Neural cell (in vitro differentiated cells): Measurements from ENCODE around the gene LARP1. TPM values are rescaled to one million over a fixed set of nuclear protein-coding genes. Genes with fewer than 3 reads are reported as not detected.
"Not testable (repeated sequence)": the region's sequence is repeated elsewhere in the genome, so short reads cannot be mapped to it uniquely, and the experiment has no call there.

ENCODE experiments used
- H2AFZ ChIP-seq: fragments of 200-600, 300-800 bp; sonication (generic), shearing (Covaris generic); 2 replicates; pipeline ENCODE4 v1.6.0; 2014; ENCODE audit warnings: low read depth, mild to moderate bottlenecking, antibody characterized with exemption, low read length, moderate library complexity
- H3F3A ChIP-seq: fragments of 200-600 bp; shearing (Covaris generic); 2 replicates; pipeline ENCODE4 v1.6.1; 2016; ENCODE audit warnings: mild to moderate bottlenecking, moderate library complexity, mixed read lengths, antibody characterized with exemption, low read length; ENCODE audit not compliant: insufficient read depth, poor library complexity, severe bottlenecking
- H3K27ac ChIP-seq: fragments of 200-600, 300-800 bp; sonication (generic), shearing (Covaris generic); 2 replicates; pipeline ENCODE4 v1.5.1; 2014; ENCODE audit warnings: mild to moderate bottlenecking, low read length, moderate library complexity
- H3K27me3 ChIP-seq: fragments of 300-800, 200-600 bp; sonication (generic), shearing (Covaris generic); 2 replicates; pipeline ENCODE4 v1.6.0; 2014; ENCODE audit warnings: mild to moderate bottlenecking, low read depth, low read length, moderate library complexity; ENCODE audit not compliant: insufficient read depth
- H3K36me3 ChIP-seq: fragments of 300-800, 200-600 bp; sonication (generic), shearing (Covaris generic); 2 replicates; pipeline ENCODE4 v1.5.1; 2014; ENCODE audit warnings: mild to moderate bottlenecking, antibody characterized with exemption, low read length, moderate library complexity; ENCODE audit not compliant: insufficient read depth
- H3K4me2 ChIP-seq: fragments of 300-800, 200-600 bp; sonication (generic), shearing (Covaris generic); 2 replicates; pipeline ENCODE4 v1.6.0; 2014; ENCODE audit warnings: mild to moderate bottlenecking, low read length
- H3K4me3 ChIP-seq: fragments of 300-800, 200-600 bp; sonication (generic), shearing (Covaris generic); 2 replicates; pipeline ENCODE4 v1.5.1; 2014; ENCODE audit warnings: mild to moderate bottlenecking, low read length, moderate library complexity
- H3K79me2 ChIP-seq: fragments of 200-600 bp; shearing (Covaris generic); replicated peaks from 2 replicates; pipeline ENCODE4 v1.6.0; 2014; ENCODE audit warnings: mild to moderate bottlenecking, low read length, moderate library complexity; ENCODE audit not compliant: insufficient read depth
- H3K9ac ChIP-seq: fragments of 300-800, 200-600 bp; sonication (generic), shearing (Covaris generic); 2 replicates; pipeline ENCODE4 v1.6.1; 2016; ENCODE audit warnings: mild to moderate bottlenecking, low read length, mixed read lengths
- H3K9me2 ChIP-seq: fragments of 200-600 bp; shearing (Covaris generic); 2 replicates; pipeline ENCODE4 v1.6.1; 2016; ENCODE audit warnings: mild to moderate bottlenecking, low read length, mixed read lengths; ENCODE audit not compliant: insufficient read depth
- H3K9me3 ChIP-seq: fragments of 200-600, 300-800 bp; sonication (generic), shearing (Covaris generic); 2 replicates; pipeline ENCODE4 v1.6.1; 2016; ENCODE audit warnings: mild to moderate bottlenecking, mixed run types, low read length, moderate library complexity, mixed read lengths
- H4K20me1 ChIP-seq: fragments of 200-600 bp; shearing (Covaris generic); 2 replicates; pipeline ENCODE4 v1.6.1; 2016; ENCODE audit warnings: mild to moderate bottlenecking, mixed run types; ENCODE audit not compliant: insufficient read depth
- EP300 ChIP-seq: fragments of 450-650 bp; conservative IDR thresholded peaks from 2 replicates; pipeline ENCODE4 v1.6.1; 2014; ENCODE audit warnings: antibody characterized with exemption, mild to moderate bottlenecking, moderate library complexity; ENCODE audit not compliant: poor library complexity, severe bottlenecking
- EZH2 ChIP-seq: fragments of 200-600, 300-800 bp; shearing (Covaris generic), sonication (generic); IDR thresholded peaks from 2 replicates; pipeline ENCODE4 v1.6.1; 2014; ENCODE audit warnings: antibody characterized with exemption, low read length, borderline replicate concordance, mild to moderate bottlenecking; ENCODE audit not compliant: insufficient read depth, poor library complexity, severe bottlenecking
- MXI1 ChIP-seq: fragments of 450-650 bp; conservative IDR thresholded peaks from 2 replicates; pipeline ENCODE4 v1.6.1; 2014; ENCODE audit warnings: antibody characterized with exemption, mild to moderate bottlenecking; ENCODE audit not compliant: poor library complexity, severe bottlenecking
- POLR2AphosphoS5 ChIP-seq: IDR thresholded peaks from 2 replicates; pipeline ENCODE4 v1.6.1; 2012
- RAD21 ChIP-seq: fragments of 450-650 bp; conservative IDR thresholded peaks from 2 replicates; pipeline ENCODE4 v1.6.1; 2014; ENCODE audit warnings: antibody characterized with exemption, mild to moderate bottlenecking, moderate library complexity
- REST ChIP-seq: IDR thresholded peaks from 2 replicates; pipeline ENCODE4 v1.6.1; 2012; ENCODE audit warnings: borderline replicate concordance
- SMC3 ChIP-seq: fragments of 450-650 bp; conservative IDR thresholded peaks from 2 replicates; pipeline ENCODE4 v1.6.1; 2014; ENCODE audit warnings: antibody characterized with exemption, mild to moderate bottlenecking, moderate library complexity; ENCODE audit not compliant: poor library complexity
- TAF1 ChIP-seq: IDR thresholded peaks from 2 replicates; pipeline ENCODE4 v1.6.1; 2012; ENCODE audit warnings: low read depth
- polyA plus RNA-seq: library from polyadenylated mRNA; depleted of rRNA; stranded (reverse); fragments of >200 nt; gene quantifications from 2 replicates; pipeline ENCODE4 v1.2.3, GENCODE V29; 2014
- TF ChIP-seq, protein P1 (sequence below): fragments of 450-650 bp; IDR thresholded peaks from 2 replicates; pipeline ENCODE4 v1.5.1; 2014; ENCODE audit warnings: antibody characterized with exemption, mild to moderate bottlenecking, moderate library complexity; ENCODE audit not compliant: poor library complexity, severe bottlenecking

Gene LARP1
- polyA plus RNA-seq, 1 donor from 2014 or later = 36.1 TPM

DNA sequence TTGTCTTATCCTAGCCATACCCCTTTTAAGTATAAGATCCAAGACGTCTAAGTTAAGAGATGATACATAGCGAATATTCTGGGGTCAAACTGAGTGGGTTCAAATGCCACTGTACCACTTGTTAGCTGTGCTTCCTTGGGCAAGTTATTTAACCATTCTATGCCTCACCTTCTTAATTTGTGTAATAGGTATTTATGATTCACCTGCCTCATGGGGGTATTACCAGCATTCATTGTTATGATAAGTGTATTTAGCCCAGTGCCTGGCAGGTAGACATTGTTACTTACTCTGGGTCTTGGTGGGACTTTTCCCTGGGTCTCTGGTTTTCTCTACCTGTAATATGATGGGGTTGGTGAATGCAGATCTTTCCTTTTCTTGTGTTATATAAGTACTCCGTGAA, 3.8 kb downstream of the LARP1 start:
- Histone ChIP-seq H3K36me3 (no peaks in the 10 kb centered on the region), H3K27ac (no peak overlapping the region), H3K9ac (no peak overlapping the region), H3K4me3 (peak overlapping the region; percentile 64), H3K9me2 (no peaks in the 10 kb centered on the region), H3K79me2 (peaks cover 78% of the 10 kb centered on the region), H3K9me3 (no peaks in the 10 kb centered on the region), H3F3A (no peaks in the 10 kb centered on the region), H3K27me3 (no peaks in the 10 kb centered on the region), H4K20me1 (peaks cover 14% of the 10 kb centered on the region), H3K4me2 (peak overlapping the region; percentile 46), H2AFZ (no peak overlapping the region)
- TF ChIP-seq SMC3 = no peak
- TF ChIP-seq MXI1 = no peak
- no peak for TF ChIP-seq TAF1

DNA sequence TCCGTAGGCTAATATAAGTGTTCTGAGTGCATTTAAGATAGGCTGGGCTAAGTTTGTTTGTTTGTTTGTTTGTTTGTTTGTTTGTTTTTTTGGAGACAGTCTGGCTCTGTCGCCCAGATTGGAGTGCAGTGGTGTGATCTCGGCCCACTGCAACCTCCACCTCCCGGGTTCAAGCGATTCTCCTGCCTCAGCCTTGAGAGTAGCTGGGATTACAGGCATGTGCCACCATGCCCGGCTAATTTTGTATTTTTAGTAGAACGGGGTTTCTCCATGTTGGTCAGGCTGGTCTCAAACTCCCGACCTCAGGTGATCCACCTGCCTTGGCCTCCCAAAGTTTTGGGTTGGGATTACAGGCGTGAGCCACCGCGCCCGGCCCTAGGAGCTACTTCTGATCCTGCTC, 4.7 kb downstream of the LARP1 start:
- not testable (repeated sequence) for H3K27me3 ChIP-seq, H3K4me2 ChIP-seq, H3K9me2 ChIP-seq, H3F3A ChIP-seq, H2AFZ ChIP-seq, H3K9me3 ChIP-seq, H3K36me3 ChIP-seq, H3K27ac ChIP-seq, H3K9ac ChIP-seq
- Histone ChIP-seq H3K4me3 (peak overlapping the region; percentile 64), H4K20me1 (peaks cover 14% of the 10 kb centered on the region), H3K79me2 (peaks cover 81% of the 10 kb centered on the region)

DNA sequence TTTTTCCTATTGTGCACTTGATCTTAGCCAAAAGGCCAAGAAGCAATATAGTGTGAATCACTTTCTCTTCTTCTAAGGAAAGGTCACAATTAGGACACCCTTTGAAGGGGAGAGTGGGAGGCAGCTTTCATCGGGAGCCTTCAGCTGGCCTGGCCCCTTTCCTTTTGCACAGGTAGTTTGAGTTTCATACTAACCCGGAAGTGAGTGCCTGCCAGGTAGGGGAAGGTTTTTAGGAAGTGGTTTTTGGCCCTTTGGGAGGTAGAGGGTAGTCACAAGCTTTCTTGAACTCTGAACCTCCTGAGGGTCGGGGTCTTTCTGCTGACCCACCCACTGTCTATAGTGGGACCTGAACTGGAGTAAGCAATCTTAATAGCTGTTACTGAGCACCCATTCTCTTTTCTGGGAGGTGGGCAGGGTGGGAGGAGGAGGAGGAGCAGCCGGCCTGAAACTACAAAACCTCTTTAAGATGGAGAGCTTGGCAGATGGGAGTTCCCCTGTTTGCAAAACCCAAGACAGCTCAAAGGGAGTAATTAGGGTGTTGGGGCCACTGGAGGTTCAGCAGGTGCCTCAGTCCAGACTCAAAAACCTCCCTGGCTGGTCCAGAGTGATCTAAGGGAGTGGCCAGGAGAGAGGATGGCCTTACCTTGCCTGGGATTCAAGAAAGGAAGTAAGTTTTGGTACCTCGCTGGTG, 6.0 kb downstream of the LARP1 start:
- Histone ChIP-seq H4K20me1 (peaks cover 14% of the 10 kb centered on the region), H3K36me3 (no peaks in the 10 kb centered on the region), H3K9me2 (no peaks in the 10 kb centered on the region), H2AFZ (no peak overlapping the region), H3K4me3 (no peak overlapping the region), H3K79me2 (peaks cover 87% of the 10 kb centered on the region), H3K9ac (no peak overlapping the region), H3K4me2 (no peak overlapping the region), H3K27ac (no peak overlapping the region), H3K9me3 (no peaks in the 10 kb centered on the region), H3F3A (no peaks in the 10 kb centered on the region), H3K27me3 (no peaks in the 10 kb centered on the region)
- TF ChIP-seq EZH2 (no peak), MXI1 (no peak), SMC3 (no peak), POLR2AphosphoS5 (no peak), TAF1 (no peak), RAD21 (no peak), REST (no peak), EP300 (no peak)
- TF ChIP-seq, protein P1, sequence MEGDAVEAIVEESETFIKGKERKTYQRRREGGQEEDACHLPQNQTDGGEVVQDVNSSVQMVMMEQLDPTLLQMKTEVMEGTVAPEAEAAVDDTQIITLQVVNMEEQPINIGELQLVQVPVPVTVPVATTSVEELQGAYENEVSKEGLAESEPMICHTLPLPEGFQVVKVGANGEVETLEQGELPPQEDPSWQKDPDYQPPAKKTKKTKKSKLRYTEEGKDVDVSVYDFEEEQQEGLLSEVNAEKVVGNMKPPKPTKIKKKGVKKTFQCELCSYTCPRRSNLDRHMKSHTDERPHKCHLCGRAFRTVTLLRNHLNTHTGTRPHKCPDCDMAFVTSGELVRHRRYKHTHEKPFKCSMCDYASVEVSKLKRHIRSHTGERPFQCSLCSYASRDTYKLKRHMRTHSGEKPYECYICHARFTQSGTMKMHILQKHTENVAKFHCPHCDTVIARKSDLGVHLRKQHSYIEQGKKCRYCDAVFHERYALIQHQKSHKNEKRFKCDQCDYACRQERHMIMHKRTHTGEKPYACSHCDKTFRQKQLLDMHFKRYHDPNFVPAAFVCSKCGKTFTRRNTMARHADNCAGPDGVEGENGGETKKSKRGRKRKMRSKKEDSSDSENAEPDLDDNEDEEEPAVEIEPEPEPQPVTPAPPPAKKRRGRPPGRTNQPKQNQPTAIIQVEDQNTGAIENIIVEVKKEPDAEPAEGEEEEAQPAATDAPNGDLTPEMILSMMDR = no peak
